AG20443 (cell line): Measurements from ENCODE around the gene CFAP57.

Experiments used
- DNase-seq: peaks from one replicate; pipeline ENCODE4 v3.0.0; 2012; ENCODE audit warnings: low spot score, mixed read lengths

CFAP57 gene

DNA sequence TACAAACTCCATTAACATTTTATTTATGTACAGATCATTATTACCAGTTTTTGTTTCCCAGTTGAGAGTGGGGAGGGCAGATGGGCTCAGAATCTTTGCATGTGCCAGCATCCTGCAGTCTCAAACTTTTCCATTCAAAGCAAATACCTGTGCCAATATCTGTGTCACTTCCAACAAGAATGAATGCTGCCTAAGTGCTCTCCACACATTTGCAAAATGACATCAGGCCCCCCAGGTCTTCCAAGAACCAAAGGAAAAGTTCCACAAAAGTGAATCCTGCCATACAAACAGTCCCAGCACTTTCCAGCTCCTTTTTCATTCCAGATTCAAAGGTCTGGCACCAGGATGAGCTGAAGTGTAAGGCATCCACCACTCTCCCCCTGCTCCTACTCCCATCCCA, 127.0 kb downstream of the CFAP57 start:
- no peak for DNase-seq

DNA sequence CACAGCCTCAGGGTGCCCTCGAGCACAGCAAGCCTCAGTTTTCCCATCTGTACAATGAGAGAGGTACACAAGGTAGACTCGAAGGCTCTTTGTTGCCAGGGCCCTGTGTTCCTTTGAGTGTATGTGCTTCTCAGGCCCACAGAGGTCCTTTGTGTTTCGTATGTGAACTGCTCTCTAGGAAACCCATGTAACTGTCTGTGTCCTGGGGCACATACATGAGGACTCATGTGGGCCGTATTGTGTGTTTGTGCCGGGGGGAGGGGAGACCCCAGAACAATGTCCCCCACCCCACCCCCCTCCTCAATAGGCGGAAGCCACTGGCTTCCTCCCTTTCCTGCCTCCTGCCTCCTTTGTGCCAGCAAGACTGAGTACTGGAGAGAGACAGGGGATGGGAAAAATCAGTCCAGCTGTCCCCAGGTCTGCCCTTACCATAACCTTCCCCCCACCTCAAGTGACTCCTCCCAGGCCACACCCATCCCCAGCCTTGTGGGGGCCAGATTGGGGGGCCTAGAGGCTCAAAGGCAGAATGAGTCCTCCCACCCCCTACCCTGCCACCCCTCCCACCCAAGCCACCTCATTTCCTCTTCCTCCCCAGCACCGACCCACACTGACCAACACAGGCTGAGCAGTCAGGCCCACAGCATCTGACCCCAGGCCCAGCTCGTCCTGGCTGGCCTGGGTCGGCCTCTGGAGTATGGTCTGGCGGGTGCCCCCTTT, 128.4 kb downstream of the CFAP57 start, which contains the start of gene TIE1:
Gene TIE1 (plus strand): TSS at position 605 of the 717 bp plus-strand sequence. CDS start 90 bp downstream, at position 695.
- no peak for DNase-seq

DNA sequence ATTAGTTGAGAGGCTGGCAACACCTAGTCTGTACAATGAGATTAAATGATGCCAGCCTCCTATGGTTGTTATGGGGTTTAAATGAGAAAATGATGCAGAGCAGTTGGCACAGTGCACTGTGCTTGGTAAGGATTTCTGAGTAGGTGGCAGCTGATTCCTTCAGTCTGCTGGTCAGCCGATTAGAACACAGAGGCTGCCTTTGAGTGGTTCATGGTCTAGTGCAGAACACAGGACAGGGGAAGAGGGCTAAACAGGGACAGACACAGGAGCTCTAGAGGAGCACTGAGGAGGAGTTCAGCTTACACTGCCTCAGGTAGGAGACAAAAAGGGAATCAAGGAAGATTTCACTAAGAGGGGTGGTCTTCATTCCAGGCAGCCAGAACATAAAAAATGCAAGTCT, 130.1 kb downstream of the CFAP57 start:
- no peak for DNase-seq

DNA sequence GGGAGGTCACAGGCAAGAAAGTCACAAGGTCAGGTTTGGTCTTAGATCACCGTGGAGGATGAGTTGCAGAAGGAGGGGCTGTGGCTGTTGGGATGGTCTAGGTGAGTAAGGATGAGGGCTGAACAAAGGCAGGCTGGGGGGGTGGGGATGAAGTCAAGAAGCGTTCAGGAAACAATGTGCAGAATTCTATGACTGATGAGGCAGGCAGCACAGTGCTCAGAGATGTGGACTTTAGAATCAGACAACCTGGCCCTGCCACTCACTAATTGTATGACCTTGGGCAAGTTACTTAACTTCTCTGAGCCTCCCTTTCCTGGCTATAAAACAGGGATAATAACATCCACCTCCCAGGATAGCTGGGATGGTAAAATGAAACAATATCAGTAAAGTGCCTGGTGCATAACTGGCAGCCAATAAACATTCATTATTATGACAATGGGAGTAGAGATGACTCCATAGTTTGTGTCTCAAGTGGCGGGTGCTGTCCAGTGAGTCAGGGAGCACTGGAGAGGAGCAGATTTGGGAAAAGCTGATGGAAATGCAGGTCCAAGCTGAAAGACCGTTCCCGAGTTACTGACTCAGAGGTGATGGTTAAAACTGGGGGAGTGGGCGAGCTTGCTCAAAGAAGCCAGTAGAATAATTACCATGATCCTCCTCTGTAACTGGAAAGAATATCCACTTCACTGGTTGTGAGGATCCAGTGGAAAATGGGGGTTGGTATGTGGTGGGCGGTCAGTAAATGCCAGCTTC, 130.8 kb downstream of the CFAP57 start:
- no peak for DNase-seq

DNA sequence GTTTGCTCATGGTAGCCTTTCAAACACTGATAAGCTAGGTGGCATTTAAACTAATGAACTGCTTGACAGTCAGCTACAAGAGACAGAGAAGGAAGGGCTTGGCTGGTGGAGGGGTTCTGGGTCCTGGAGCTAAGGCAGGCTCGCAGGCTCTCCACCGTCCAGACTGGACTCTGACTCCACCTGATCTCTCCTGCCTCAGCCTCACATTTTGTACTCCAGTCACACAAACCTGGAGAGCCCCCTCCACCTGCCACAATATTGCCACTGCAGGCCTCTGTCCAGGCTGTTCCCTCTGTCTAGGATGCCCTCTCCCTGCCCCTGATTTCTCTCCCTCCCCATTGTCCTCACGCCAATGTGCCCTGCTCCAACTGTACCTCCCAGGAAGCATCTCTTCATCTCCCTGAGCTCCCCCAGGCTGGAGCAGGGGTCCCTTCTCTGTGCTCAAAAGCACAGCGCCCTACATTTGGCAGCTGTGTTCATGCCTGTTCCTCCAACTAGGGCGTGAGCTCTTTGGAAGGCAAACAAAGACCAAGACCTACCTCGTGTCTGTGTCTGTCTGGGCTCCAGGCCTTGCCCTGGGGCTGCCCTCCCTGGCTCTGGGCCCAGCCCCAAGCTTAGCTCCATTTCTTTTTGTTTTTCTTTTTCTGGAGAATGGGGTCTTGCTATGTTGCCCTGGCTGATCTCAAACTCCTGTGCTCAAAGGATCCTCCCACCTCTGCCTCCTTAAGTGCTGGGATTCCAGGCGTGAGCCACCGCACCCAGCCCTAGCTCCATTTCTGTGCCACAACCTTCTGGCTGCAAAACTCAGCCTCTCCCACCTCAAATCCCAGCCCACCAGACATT, 131.6 kb downstream of the CFAP57 start:
- DNase-seq = no peak
